H1 (cell line): ENCODE data around the gene PSD2. TPM values are rescaled to one million over a fixed set of nuclear protein-coding genes. Genes with fewer than 3 reads are reported as not detected.

Experiments used
- CTCF ChIA-PET: fragments of 300-600 bp; sonication (Branson Sonifier 250); formaldehyde crosslinking; loops from one replicate; lab custom pipeline; 2021; ENCODE audit not compliant: partially characterized antibody; lab: Charles Lee
- POLR2A ChIA-PET: fragments of 300-600 bp; sonication (Branson Sonifier 250); formaldehyde crosslinking; loops from one replicate; lab custom pipeline; 2021; ENCODE audit warnings: inconsistent platforms; ENCODE audit not compliant: partially characterized antibody; lab: Charles Lee
- DNase-seq, 2 experiments: peaks; one replicate each; pipeline versions ENCODE4 v3.0.0 to v3.0.0-alpha.2; 2010 to 2022; ENCODE audit warnings: low spot score in 2 of 2, low read depth in 1 of 2, mixed read lengths in 1 of 2
- FAIRE-seq: peaks from 2 replicates; lab custom pipeline; 2011; peaks lifted over from hg19 to GRCh38; lab: Jason Lieb, UNC
- H2AFZ ChIP-seq: 2 replicates; pipeline ENCODE4 v1.8.1; 2012; ENCODE audit warnings: low read length, inconsistent platforms
- H2AK5ac ChIP-seq: 2 replicates; pipeline ENCODE4 v1.6.1; 2013; ENCODE audit warnings: low read depth, low read length
- H2BK120ac ChIP-seq: replicated peaks from 2 replicates; pipeline ENCODE3; 2013; ENCODE audit warnings: low read depth, low read length, inconsistent platforms
- H2BK12ac ChIP-seq: 2 replicates; pipeline ENCODE4 v1.6.1; 2013; ENCODE audit warnings: low read depth, low read length
- H2BK15ac ChIP-seq: 2 replicates; pipeline ENCODE4 v1.6.1; 2013; ENCODE audit warnings: low read length
- H2BK20ac ChIP-seq: 2 replicates; pipeline ENCODE4 v1.6.1; 2013; ENCODE audit warnings: low read length
- H2BK5ac ChIP-seq: 2 replicates; pipeline ENCODE4 v1.6.1; 2013; ENCODE audit warnings: low read depth, low read length
- H3K14ac ChIP-seq: 2 replicates; pipeline ENCODE4 v1.6.1; 2013; ENCODE audit warnings: inconsistent platforms; ENCODE audit not compliant: insufficient read length
- H3K18ac ChIP-seq: 2 replicates; pipeline ENCODE4 v1.6.1; 2013; ENCODE audit warnings: low read length; ENCODE audit errors: extremely low read depth
- H3K23ac ChIP-seq: 2 replicates; pipeline ENCODE4 v1.6.1; 2013; ENCODE audit warnings: inconsistent platforms; ENCODE audit not compliant: insufficient read length
- H3K23me2 ChIP-seq: 2 replicates; pipeline ENCODE4 v1.6.1; 2013; ENCODE audit warnings: low read depth, low read length
- H3K27ac ChIP-seq: 2 replicates; pipeline ENCODE4 v1.6.1; 2011; ENCODE audit warnings: low read depth, low read length, inconsistent platforms
- H3K27me3 ChIP-seq, 4 experiments: replicated peaks in 1 of 4; 1 replicate in 1 of 4; 2 replicates in 3 of 4; pipeline versions ENCODE4 v1.6.1 to v1.8.1; 2011 to 2013; ENCODE audit warnings: low read length in 3 of 4, mild to moderate bottlenecking in 3 of 4, inconsistent platforms in 2 of 4, mixed read lengths in 2 of 4, moderate library complexity in 1 of 4; ENCODE audit not compliant: control insufficient read depth in 3 of 4, insufficient read depth in 3 of 4; ENCODE audit errors: extremely low read depth in 1 of 4
- H3K36me3 ChIP-seq, 4 experiments: 2 replicates each; pipeline versions ENCODE4 v1.6.1 to v1.8.1; 2011 to 2013; ENCODE audit warnings: mild to moderate bottlenecking in 4 of 4, low read length in 3 of 4, moderate library complexity in 2 of 4, control low read depth in 1 of 4, inconsistent platforms in 1 of 4; ENCODE audit not compliant: insufficient read depth in 4 of 4, control insufficient read depth in 2 of 4
- H3K4ac ChIP-seq: replicated peaks from 2 replicates; pipeline ENCODE3; 2013; ENCODE audit warnings: low read length, low read depth, mixed read lengths, inconsistent platforms; ENCODE audit not compliant: insufficient read length
- H3K4me1 ChIP-seq, 4 experiments: replicated peaks in 1 of 4; 1 replicate in 1 of 4; 2 replicates in 3 of 4; pipeline versions ENCODE4 v1.6.1 to v1.8.1; 2011 to 2013; ENCODE audit warnings: low read length in 3 of 4, inconsistent platforms in 2 of 4, mixed read lengths in 1 of 4; ENCODE audit not compliant: insufficient read depth in 4 of 4, control insufficient read depth in 3 of 4
- H3K4me2 ChIP-seq, 2 experiments: 2 replicates each; pipeline versions ENCODE4 v1.6.1 to v1.8.1; 2011 to 2013; ENCODE audit warnings: low read depth in 2 of 2, low read length in 2 of 2, control low read depth in 1 of 2, inconsistent platforms in 1 of 2, mild to moderate bottlenecking in 1 of 2; ENCODE audit not compliant: insufficient read depth in 1 of 2
- H3K4me3 ChIP-seq, 4 experiments: fragments of 200-600, 300-600 bp in 1 of 4; sonication (generic), shearing (Covaris generic), sonication (Bioruptor Twin) in 1 of 4; 2 replicates each; pipeline versions ENCODE4 v1.5.1 to v1.8.1; 2011 to 2016; ENCODE audit warnings: low read length in 4 of 4, low read depth in 3 of 4, control low read depth in 2 of 4, inconsistent platforms in 2 of 4, mild to moderate bottlenecking in 2 of 4, mixed read lengths in 1 of 4, moderate library complexity in 1 of 4; ENCODE audit not compliant: insufficient read depth in 2 of 4; ENCODE audit errors: extremely low read depth in 1 of 4
- H3K56ac ChIP-seq: replicated peaks from 2 replicates; pipeline ENCODE3; 2013; ENCODE audit warnings: low read depth, mild to moderate bottlenecking, mixed read lengths, low read length, inconsistent platforms; ENCODE audit not compliant: insufficient read length
- H3K79me1 ChIP-seq: 2 replicates; pipeline ENCODE4 v1.6.1; 2013; ENCODE audit warnings: low read depth, low read length, control low read depth
- H3K79me2 ChIP-seq, 2 experiments: 2 replicates each; pipeline versions ENCODE4 v1.6.1 to v1.8.1; 2012 to 2013; ENCODE audit warnings: low read length in 2 of 2, mild to moderate bottlenecking in 2 of 2, inconsistent platforms in 1 of 2; ENCODE audit not compliant: insufficient read depth in 2 of 2, control insufficient read depth in 1 of 2
- H3K9ac ChIP-seq, 4 experiments: replicated peaks in 1 of 4; 1 replicate in 1 of 4; 2 replicates in 3 of 4; pipeline versions ENCODE4 v1.6.1 to v1.8.1; 2011 to 2013; ENCODE audit warnings: low read depth in 3 of 4, low read length in 3 of 4, control low read depth in 2 of 4, mild to moderate bottlenecking in 2 of 4, moderate library complexity in 2 of 4, inconsistent platforms in 1 of 4; ENCODE audit errors: extremely low read depth in 1 of 4
- H3K9me3 ChIP-seq, 2 experiments: 2 replicates each; pipeline versions ENCODE4 v1.6.1 to v1.8.1; 2012 to 2013; ENCODE audit warnings: mild to moderate bottlenecking in 2 of 2, moderate library complexity in 2 of 2, control low read depth in 1 of 2, inconsistent platforms in 1 of 2, low read depth in 1 of 2, low read length in 1 of 2, mixed read lengths in 1 of 2; ENCODE audit not compliant: insufficient read depth in 2 of 2
- H4K20me1 ChIP-seq, 2 experiments: replicated peaks in 1 of 2; 2 replicates each; pipeline versions ENCODE3 to v1.8.1; 2011 to 2013; ENCODE audit warnings: inconsistent platforms in 2 of 2, low read length in 2 of 2, mild to moderate bottlenecking in 1 of 2; ENCODE audit not compliant: insufficient read depth in 2 of 2, control insufficient read depth in 1 of 2
- H4K5ac ChIP-seq: 2 replicates; pipeline ENCODE4 v1.6.1; 2013; ENCODE audit warnings: low read length, low read depth, mixed read lengths, inconsistent platforms; ENCODE audit not compliant: insufficient read length
- H4K8ac ChIP-seq: 2 replicates; pipeline ENCODE4 v1.8.0; 2013; ENCODE audit warnings: mild to moderate bottlenecking, moderate library complexity, low read length, inconsistent platforms; ENCODE audit not compliant: insufficient read depth; ENCODE audit errors: extremely low read depth
- H4K91ac ChIP-seq: replicated peaks from 2 replicates; pipeline ENCODE3; 2013; ENCODE audit warnings: low read length, mixed read lengths, inconsistent platforms; ENCODE audit not compliant: insufficient read length
- BRCA1 ChIP-seq: IDR thresholded peaks from 2 replicates; pipeline ENCODE4 v1.6.1; 2012; ENCODE audit warnings: low read depth, low read length, improper control_type of control experiment
- CBX8 ChIP-seq: fragments of 300-800, 300-1000 bp; sonication (generic); IDR thresholded peaks from 2 replicates; pipeline ENCODE4 v1.7.1; 2016; ENCODE audit warnings: low read depth, low read length, borderline replicate concordance
- CHD2 ChIP-seq: IDR thresholded peaks from 2 replicates; pipeline ENCODE4 v1.6.1; 2012; ENCODE audit warnings: low read length, improper control_type of control experiment
- EP300 ChIP-seq, 2 experiments: IDR thresholded peaks; 1 replicate in 1 of 2; 2 replicates in 1 of 2; pipeline ENCODE4 v1.6.1; 2011 to 2012; ENCODE audit warnings: low read depth in 2 of 2, low read length in 2 of 2, mild to moderate bottlenecking in 2 of 2, borderline replicate concordance in 1 of 2, inconsistent platforms in 1 of 2, moderate library complexity in 1 of 2
- GABPA ChIP-seq: IDR thresholded peaks from 2 replicates; pipeline ENCODE4 v1.6.1; 2011; ENCODE audit warnings: mild to moderate bottlenecking, low read length, moderate library complexity, borderline replicate concordance; ENCODE audit not compliant: insufficient read depth
- JUND ChIP-seq: IDR thresholded peaks from 2 replicates; pipeline ENCODE4 v1.6.1; 2011; ENCODE audit warnings: mild to moderate bottlenecking, improper control_type of control experiment, low read length
- RXRA ChIP-seq: IDR thresholded peaks from 2 replicates; pipeline ENCODE4 v1.6.1; 2011; ENCODE audit warnings: low read depth, mild to moderate bottlenecking, low read length, moderate library complexity; ENCODE audit not compliant: insufficient read depth
- SP1 ChIP-seq: IDR thresholded peaks from 2 replicates; pipeline ENCODE4 v1.6.1; 2011; ENCODE audit warnings: low read depth, low read length
- SP2 ChIP-seq: IDR thresholded peaks from 2 replicates; pipeline ENCODE4 v1.6.1; 2012; ENCODE audit warnings: mild to moderate bottlenecking, low read length, inconsistent platforms
- ZNF274 ChIP-seq: IDR thresholded peaks from 2 replicates; pipeline ENCODE4 v1.7.0; 2012; ENCODE audit warnings: low read length, borderline replicate concordance; ENCODE audit errors: extremely low read depth
- WGBS, 2 experiments: shearing (Covaris generic) in 1 of 2; methylation state at CpG; one replicate each; pipeline versions ENCODE4 v1.1.6 to v1.1.7; 2013 to 2015; ENCODE audit warnings: low lambda C conversion rate in 2 of 2, mixed read lengths in 2 of 2, inconsistent platforms in 1 of 2, low coverage in 1 of 2, missing lambda C conversion rate in 1 of 2; ENCODE audit not compliant: insufficient replicate concordance in 2 of 2, insufficient coverage in 1 of 2, insufficient read length in 1 of 2; ENCODE audit errors: extremely low coverage in 1 of 2, missing lambda C conversion rate in 1 of 2; 5-methylcytosine and 5-hydroxymethylcytosine counted together
- polyA plus RNA-seq, 7 experiments: library from polyadenylated mRNA; depleted of rRNA in 3 of 7; stranded (reverse) in 5 of 7; unstranded in 2 of 7; fragments of >200 nt in 5 of 7; fragments of 200-250 nt in 2 of 7; gene quantifications; 1 replicate in 5 of 7; 2 replicates in 1 of 7; 4 replicates in 1 of 7; pipeline versions ENCODE4 v1.2.1 to v1.2.3, GENCODE V29; 2011 to 2013; ENCODE audit warnings: missing spikeins in 2 of 7, mixed read lengths in 2 of 7
- total RNA-seq: library from RNA; stranded (reverse); fragmentation: NEBNext Ultra II Directional; extraction: Animal tissue kit (Norgen Biotek cat#: 25700); gene quantifications from 2 replicates; pipeline ENCODE4 v1.2.1, GENCODE V29; 2021
- TF ChIP-seq, protein P1 (sequence below): IDR thresholded peaks from 2 replicates; pipeline ENCODE4 v1.6.1; 2011; ENCODE audit warnings: low read length, improper control_type of control experiment

PSD2 gene
- total and polyA plus RNA-seq, 2 of the 8 experiments (the other 6 are each of a cell fraction or from before 2014, with no cell fraction given), result 0.06 to 0.14 TPM

DNA sequence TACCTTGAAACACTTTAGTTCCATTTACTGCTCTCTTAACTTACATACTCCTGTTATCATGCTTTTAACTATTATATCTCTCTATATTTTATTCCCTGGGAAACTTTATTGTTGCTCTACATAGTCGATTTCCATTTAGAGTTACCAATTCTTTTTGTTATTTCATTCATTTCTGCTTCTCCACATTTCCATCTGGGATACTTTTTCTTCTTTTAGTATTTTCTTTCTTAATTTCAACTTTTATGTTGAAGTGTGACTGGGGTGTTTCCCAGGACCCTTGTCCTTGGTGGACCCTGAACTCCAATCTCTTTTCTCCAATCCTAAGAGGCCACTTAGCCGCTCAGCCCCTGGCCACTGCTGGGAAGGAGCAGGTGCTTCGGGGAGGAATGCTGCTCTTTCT is 36.0 kb downstream of the PSD2 start:
- no peak overlapping the region for H3K27ac ChIP-seq
- no peak overlapping the region for H2BK5ac ChIP-seq
- no peak overlapping the region for H2BK12ac ChIP-seq
- TF ChIP-seq ZNF274 (no peak), BRCA1 (no peak), SP1 (no peak), RXRA (no peak), GABPA (no peak), CHD2 (no peak), EP300 (IDR thresholded peaks at IDR 0.05; ENCODE audit: borderline replicate concordance in 1 of 2, low read depth in 2 of 2, low read length in 2 of 2) (no peak), JUND (no peak), SP2 (no peak), CBX8 (no peak)
- TF ChIP-seq, protein P1, sequence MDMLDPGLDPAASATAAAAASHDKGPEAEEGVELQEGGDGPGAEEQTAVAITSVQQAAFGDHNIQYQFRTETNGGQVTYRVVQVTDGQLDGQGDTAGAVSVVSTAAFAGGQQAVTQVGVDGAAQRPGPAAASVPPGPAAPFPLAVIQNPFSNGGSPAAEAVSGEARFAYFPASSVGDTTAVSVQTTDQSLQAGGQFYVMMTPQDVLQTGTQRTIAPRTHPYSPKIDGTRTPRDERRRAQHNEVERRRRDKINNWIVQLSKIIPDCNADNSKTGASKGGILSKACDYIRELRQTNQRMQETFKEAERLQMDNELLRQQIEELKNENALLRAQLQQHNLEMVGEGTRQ, result no peak
- H3K27me3 ChIP-seq, result peaks cover 0 to 2% (median 0%) of the 10 kb centered on the region in 4 experiments; a peak in 4 of 7 replicates
- ChIA-PET CTCF (interaction anchor here (0.9 to 1.6 kb wide), 3 partner anchors 32 to 40 kb away, joined by 3 to 5 read pairs (median 3); no protein-coding TSS in a partner anchor), POLR2A (no interaction called here)
- 82% methylated on average over 3 of the region's 3 CpGs; no CpG with 5 or more reads in 1 of the 2 experiments for WGBS, 2 experiments
- no peak overlapping the region for H2AK5ac ChIP-seq
- no peaks in the 10 kb centered on the region for H3K36me3 ChIP-seq
- H2BK120ac ChIP-seq, result no peak overlapping the region
- no peak overlapping the region for H3K23ac ChIP-seq
- no peak overlapping the region for H3K4me2 ChIP-seq
- FAIRE-seq (no peak), DNase-seq (no peak)
- no peak overlapping the region for H2AFZ ChIP-seq
- H3K14ac ChIP-seq, result no peak overlapping the region
- H2BK20ac ChIP-seq, result no peak overlapping the region
- H3K9me3 ChIP-seq, result no peaks in the 10 kb centered on the region
- no peaks in the 10 kb centered on the region for H3K79me2 ChIP-seq
- H4K5ac ChIP-seq, result no peak overlapping the region
- no peak overlapping the region for H2BK15ac ChIP-seq
- no peaks in the 10 kb centered on the region for H3K79me1 ChIP-seq
- H3K4ac ChIP-seq, result no peak overlapping the region
- H3K4me1 ChIP-seq, result no peaks in the 10 kb centered on the region
- no peak overlapping the region for H3K18ac ChIP-seq
- H4K20me1 ChIP-seq, result no peaks in the 10 kb centered on the region
- peaks cover 8% of the 10 kb centered on the region; the same call in 1 of the 2 replicates for H3K23me2 ChIP-seq
- no peak overlapping the region for H3K4me3 ChIP-seq
- H3K56ac ChIP-seq, result no peak overlapping the region
- H4K8ac ChIP-seq, result no peak overlapping the region
- H3K9ac ChIP-seq, result no peak overlapping the region
- H4K91ac ChIP-seq, result no peak overlapping the region
